Panc1 (cell line): Measurements from ENCODE around the gene KRTAP2-1. TPM values are rescaled to one million over a fixed set of nuclear protein-coding genes. Genes with fewer than 3 reads are reported as not detected.

Source experiments
- ATAC-seq: fragments of 200-7000 bp; cut with Tn5 transposase; 2 replicates; pipeline ENCODE4 v1.9.1; 2020; ENCODE audit warnings: mild to moderate bottlenecking, moderate library complexity
- BruUV-seq: library from RNA; stranded (reverse); fragments of 400-500 nt; replicated peaks from 2 replicates; lab custom pipeline; 2021; lab: Mats Ljungman, UMichigan
- CTCF ChIA-PET: fragments of 300-600 bp; sonication (Branson Sonifier 250); formaldehyde crosslinking; loops from one replicate; lab custom pipeline; 2022; ENCODE audit warnings: antibody characterized with exemption; lab: Charles Lee
- POLR2A ChIA-PET: fragments of 300-600 bp; sonication (Branson Sonifier 250); formaldehyde crosslinking; loops from one replicate; lab custom pipeline; 2022; ENCODE audit warnings: antibody characterized with exemption; lab: Charles Lee
- DNase-seq: peaks from one replicate; pipeline ENCODE4 v3.0.0-alpha.2; 2010; ENCODE audit warnings: low read depth, low spot score
- H3K27ac ChIP-seq: 2 replicates; pipeline ENCODE4 v1.5.1; 2011; ENCODE audit warnings: mild to moderate bottlenecking, low read length, inconsistent platforms
- H3K27me3 ChIP-seq: fragments of 200-500 bp; sonication (Bioruptor generic); 2 replicates; pipeline ENCODE4 v1.6.0; 2014; ENCODE audit warnings: low read length, inconsistent platforms; ENCODE audit not compliant: control insufficient read depth, insufficient read depth
- H3K36me3 ChIP-seq: fragments of 200-500 bp; sonication (Bioruptor generic); 2 replicates; pipeline ENCODE4 v1.5.1; 2014; ENCODE audit warnings: inconsistent platforms, mild to moderate bottlenecking, low read length, moderate library complexity; ENCODE audit not compliant: control insufficient read depth, insufficient read depth
- H3K4me1 ChIP-seq: 2 replicates; pipeline ENCODE4 v1.5.1; 2011; ENCODE audit warnings: inconsistent platforms, mild to moderate bottlenecking, low read length, moderate library complexity; ENCODE audit not compliant: control insufficient read depth, insufficient read depth
- H3K4me3 ChIP-seq, 2 experiments: 2 replicates each; pipeline ENCODE4 v1.5.1; 2011 to 2012; ENCODE audit warnings: low read depth in 2 of 2, low read length in 2 of 2, mild to moderate bottlenecking in 2 of 2, inconsistent platforms in 1 of 2, moderate library complexity in 1 of 2
- H3K9me3 ChIP-seq: fragments of 200-500 bp; sonication (Bioruptor generic); 2 replicates; pipeline ENCODE4 v1.5.1; 2014; ENCODE audit warnings: low read depth, mild to moderate bottlenecking, inconsistent platforms, low read length, moderate library complexity; ENCODE audit not compliant: control insufficient read depth, insufficient read depth
- CTCF ChIP-seq: fragments of 450-650 bp; IDR thresholded peaks from 2 replicates; pipeline ENCODE4 v1.5.1; 2017; ENCODE audit warnings: mild to moderate bottlenecking
- POLR2AphosphoS5 ChIP-seq: IDR thresholded peaks from 2 replicates; pipeline ENCODE4 v1.6.1; 2012; ENCODE audit warnings: mild to moderate bottlenecking, low read depth, low read length, moderate library complexity
- SIN3A ChIP-seq: IDR thresholded peaks from 2 replicates; pipeline ENCODE4 v1.6.1; 2012; ENCODE audit warnings: low read depth, mild to moderate bottlenecking, low read length, moderate library complexity, borderline replicate concordance; ENCODE audit not compliant: insufficient read depth
- TCF7L2 ChIP-seq: IDR thresholded peaks from 2 replicates; pipeline ENCODE4 v1.6.1; 2011; ENCODE audit warnings: mild to moderate bottlenecking, low read depth, low read length, inconsistent platforms
- in situ Hi-C: cut with HindIII; loops from 2 replicates; pipeline ENCODE4 v1.10.0; 2016; ENCODE audit warnings: low sequenced_read_pairs, low pct_unique_long_range_greater_than_20kb
- intact Hi-C: fragments of 100-400 bp; cut with micrococcal nuclease; formaldehyde crosslinking; loops from one replicate; pipeline ENCODE4 v1.10.0; 2022; ENCODE audit not compliant: unreplicated experiment
- total RNA-seq: library from RNA; stranded (reverse); gene quantifications from one replicate; pipeline ENCODE4 v1.2.1, GENCODE V29; 2021; ENCODE audit not compliant: unreplicated experiment
- TF ChIP-seq, protein P1 (sequence below), 2 experiments: IDR thresholded peaks; 2 replicates each; pipeline ENCODE4 v1.6.1; 2011 to 2012; ENCODE audit warnings: low read depth in 2 of 2, control low read depth in 1 of 2, low read length in 1 of 2, mild to moderate bottlenecking in 1 of 2, moderate library complexity in 1 of 2; ENCODE audit not compliant: insufficient read depth in 1 of 2

The KRTAP2-1 gene
- total RNA-seq, 1 experiment from 2014 or later: not detected

DNA sequence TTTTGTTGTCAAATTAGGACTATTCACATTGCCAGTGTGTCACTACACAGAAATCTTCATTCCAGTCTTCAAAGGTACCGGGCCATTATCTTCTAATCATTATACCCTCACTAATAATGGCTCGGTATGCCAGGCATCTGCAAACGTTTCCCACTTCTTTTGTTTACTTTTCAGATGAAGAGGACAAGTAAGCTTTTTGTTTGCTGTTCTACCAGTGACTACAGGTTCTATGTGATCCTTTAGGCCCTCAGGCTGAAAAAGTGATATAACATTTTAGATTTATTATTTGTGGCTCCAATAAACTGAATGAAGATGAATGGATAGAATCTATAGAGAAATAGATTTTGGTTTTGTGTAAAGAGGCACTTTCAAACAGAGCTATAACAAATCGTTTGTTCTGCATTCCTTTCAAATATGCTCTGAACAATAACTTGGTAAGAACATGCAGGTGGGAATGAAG is 37.8 kb downstream of the KRTAP2-1 start:
- H3K27ac ChIP-seq: no peak overlapping the region
- no peak for ATAC-seq
- BruUV-seq: no TSS peak
- intact Hi-C loops: no loop called here
- in situ Hi-C loops: no loop called here
- ChIA-PET CTCF (no interaction called here), POLR2A (no interaction called here)
- no peaks in the 10 kb centered on the region for H3K36me3 ChIP-seq
- no peaks in the 10 kb centered on the region for H3K4me1 ChIP-seq
- TF ChIP-seq TCF7L2 (no peak), CTCF (no peak)
- no peak overlapping the region for H3K4me3 ChIP-seq
- no peaks in the 10 kb centered on the region for H3K9me3 ChIP-seq
- H3K27me3 ChIP-seq: no peaks in the 10 kb centered on the region; the same call in 1 of the 2 replicates
- no peak for DNase-seq

- intact Hi-C loops: no loop called here
- no TSS peak for BruUV-seq
- in situ Hi-C loops: no loop called here
- ChIA-PET CTCF (no interaction called here), POLR2A (no interaction called here)
- Histone ChIP-seq H3K4me3 (no peak within 1 kb of the TSS), H3K36me3 (no peaks in the 10 kb centered on the region), H3K27me3 (no peaks in the 10 kb centered on the region; the same call in 1 of the 2 replicates), H3K9me3 (no peaks in the 10 kb centered on the region), H3K27ac (no peak within 1 kb of the TSS), H3K4me1 (no peaks in the 10 kb centered on the region)
- ATAC-seq (no peak), DNase-seq (no peak)
- TF ChIP-seq POLR2AphosphoS5 (no peak), SIN3A (no peak), CTCF (no peak), TCF7L2 (no peak)
- TF ChIP-seq, protein P1, sequence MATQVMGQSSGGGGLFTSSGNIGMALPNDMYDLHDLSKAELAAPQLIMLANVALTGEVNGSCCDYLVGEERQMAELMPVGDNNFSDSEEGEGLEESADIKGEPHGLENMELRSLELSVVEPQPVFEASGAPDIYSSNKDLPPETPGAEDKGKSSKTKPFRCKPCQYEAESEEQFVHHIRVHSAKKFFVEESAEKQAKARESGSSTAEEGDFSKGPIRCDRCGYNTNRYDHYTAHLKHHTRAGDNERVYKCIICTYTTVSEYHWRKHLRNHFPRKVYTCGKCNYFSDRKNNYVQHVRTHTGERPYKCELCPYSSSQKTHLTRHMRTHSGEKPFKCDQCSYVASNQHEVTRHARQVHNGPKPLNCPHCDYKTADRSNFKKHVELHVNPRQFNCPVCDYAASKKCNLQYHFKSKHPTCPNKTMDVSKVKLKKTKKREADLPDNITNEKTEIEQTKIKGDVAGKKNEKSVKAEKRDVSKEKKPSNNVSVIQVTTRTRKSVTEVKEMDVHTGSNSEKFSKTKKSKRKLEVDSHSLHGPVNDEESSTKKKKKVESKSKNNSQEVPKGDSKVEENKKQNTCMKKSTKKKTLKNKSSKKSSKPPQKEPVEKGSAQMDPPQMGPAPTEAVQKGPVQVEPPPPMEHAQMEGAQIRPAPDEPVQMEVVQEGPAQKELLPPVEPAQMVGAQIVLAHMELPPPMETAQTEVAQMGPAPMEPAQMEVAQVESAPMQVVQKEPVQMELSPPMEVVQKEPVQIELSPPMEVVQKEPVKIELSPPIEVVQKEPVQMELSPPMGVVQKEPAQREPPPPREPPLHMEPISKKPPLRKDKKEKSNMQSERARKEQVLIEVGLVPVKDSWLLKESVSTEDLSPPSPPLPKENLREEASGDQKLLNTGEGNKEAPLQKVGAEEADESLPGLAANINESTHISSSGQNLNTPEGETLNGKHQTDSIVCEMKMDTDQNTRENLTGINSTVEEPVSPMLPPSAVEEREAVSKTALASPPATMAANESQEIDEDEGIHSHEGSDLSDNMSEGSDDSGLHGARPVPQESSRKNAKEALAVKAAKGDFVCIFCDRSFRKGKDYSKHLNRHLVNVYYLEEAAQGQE (IDR thresholded peaks at IDR 0.05; ENCODE audit: insufficient read depth in 1 of 2, low read depth in 2 of 2, low read length in 1 of 2): no peak
These were observed 38.3 kb downstream of the KRTAP2-1 start, which contains the start of gene KRTAP3-1 for GRCh38 chr17:41008811-41009210. Gene KRTAP3-1 (minus strand): TSS chr17:41009128. CDS start chr17:41009074, 54 bp downstream.
